GM10266 (cell line): ENCODE measurements around the gene SNTG2.

Source experiments
- DNase-seq: peaks from one replicate; pipeline ENCODE4 v3.0.0; 2012; ENCODE audit errors: extremely low spot score
- TF ChIP-seq, protein P1 (sequence below): IDR thresholded peaks from 2 replicates; pipeline ENCODE4 v1.5.1; 2012; ENCODE audit warnings: mild to moderate bottlenecking, low read depth; ENCODE audit not compliant: control insufficient read depth, insufficient read depth; ENCODE audit errors: missing control alignments

The SNTG2 gene

GRCh38 chr2:1249897-1250687 lies 299.4 kb downstream of the SNTG2 start:
- TF ChIP-seq, protein P1, sequence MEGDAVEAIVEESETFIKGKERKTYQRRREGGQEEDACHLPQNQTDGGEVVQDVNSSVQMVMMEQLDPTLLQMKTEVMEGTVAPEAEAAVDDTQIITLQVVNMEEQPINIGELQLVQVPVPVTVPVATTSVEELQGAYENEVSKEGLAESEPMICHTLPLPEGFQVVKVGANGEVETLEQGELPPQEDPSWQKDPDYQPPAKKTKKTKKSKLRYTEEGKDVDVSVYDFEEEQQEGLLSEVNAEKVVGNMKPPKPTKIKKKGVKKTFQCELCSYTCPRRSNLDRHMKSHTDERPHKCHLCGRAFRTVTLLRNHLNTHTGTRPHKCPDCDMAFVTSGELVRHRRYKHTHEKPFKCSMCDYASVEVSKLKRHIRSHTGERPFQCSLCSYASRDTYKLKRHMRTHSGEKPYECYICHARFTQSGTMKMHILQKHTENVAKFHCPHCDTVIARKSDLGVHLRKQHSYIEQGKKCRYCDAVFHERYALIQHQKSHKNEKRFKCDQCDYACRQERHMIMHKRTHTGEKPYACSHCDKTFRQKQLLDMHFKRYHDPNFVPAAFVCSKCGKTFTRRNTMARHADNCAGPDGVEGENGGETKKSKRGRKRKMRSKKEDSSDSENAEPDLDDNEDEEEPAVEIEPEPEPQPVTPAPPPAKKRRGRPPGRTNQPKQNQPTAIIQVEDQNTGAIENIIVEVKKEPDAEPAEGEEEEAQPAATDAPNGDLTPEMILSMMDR: no peak
- no peak for DNase-seq

DNA sequence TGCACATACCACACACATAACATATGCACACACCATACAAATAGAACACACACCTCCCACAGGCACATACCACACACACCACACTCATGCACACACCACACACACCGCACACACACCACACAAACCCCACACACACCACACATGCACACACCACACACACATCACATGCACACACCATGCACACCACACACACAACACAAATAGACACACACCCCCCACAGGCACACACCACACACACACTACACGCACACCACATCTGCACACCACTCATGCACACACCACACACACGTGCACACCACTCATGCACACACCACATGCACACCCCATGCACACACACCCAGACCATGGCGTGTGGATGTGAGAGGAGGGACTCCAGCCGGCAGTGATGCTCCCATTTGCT lies 300.9 kb downstream of the SNTG2 start:
- DNase-seq: no peak
- TF ChIP-seq, protein P1: no peak

DNA sequence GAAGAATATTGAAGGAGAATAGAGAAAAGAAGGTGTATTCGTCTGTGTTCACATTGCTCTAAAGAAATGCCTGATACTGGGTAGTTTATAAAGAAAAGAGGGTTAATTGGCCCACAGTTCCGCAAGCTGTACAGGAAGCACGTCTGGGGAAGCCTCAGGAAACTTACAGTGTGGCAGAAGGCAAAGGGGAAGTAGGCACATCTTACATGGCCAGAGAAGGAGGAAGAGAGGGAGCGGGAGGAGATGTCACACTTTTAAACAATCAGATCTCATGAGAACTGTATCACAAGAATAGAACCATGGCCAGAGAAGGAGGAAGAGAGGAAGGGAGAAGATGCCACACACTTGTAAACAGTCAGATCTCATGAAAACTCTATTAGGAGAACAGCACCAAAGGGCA lies 303.0 kb downstream of the SNTG2 start:
- TF ChIP-seq, protein P1: no peak
- no peak for DNase-seq

DNA sequence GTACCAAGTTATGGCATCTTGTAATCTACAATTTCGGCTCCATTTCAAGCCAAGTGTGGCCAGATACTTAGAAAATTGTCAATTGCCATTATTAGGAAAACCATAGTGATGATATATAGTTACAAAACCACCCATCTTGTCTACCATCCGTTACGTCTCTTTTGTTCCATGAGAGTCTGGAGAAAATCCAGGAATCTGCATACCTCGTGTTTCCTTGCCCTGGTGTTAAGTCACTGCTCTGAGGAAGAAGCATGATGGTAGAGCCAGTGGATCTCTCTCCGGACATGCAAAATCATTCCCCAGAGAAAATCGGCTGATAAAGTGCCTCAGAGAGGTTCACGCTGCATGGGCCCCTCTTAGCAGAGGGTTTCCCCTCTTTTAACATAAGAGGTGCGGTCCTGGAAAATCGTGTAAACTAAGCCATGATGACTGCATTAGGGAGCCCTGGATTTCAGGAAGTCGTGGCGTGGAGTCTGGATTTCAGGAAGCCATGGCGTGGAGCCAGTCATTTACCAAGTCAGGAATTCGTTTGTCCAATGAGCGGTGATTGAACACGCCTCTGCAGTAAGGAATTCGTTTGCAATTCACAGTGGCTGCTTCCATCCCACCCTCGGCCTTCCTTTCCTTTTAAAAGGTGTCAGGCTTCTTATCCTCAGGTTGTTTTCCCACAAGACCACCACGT lies 304.2 kb downstream of the SNTG2 start:
- no peak for DNase-seq
- TF ChIP-seq, protein P1: no peak

DNA sequence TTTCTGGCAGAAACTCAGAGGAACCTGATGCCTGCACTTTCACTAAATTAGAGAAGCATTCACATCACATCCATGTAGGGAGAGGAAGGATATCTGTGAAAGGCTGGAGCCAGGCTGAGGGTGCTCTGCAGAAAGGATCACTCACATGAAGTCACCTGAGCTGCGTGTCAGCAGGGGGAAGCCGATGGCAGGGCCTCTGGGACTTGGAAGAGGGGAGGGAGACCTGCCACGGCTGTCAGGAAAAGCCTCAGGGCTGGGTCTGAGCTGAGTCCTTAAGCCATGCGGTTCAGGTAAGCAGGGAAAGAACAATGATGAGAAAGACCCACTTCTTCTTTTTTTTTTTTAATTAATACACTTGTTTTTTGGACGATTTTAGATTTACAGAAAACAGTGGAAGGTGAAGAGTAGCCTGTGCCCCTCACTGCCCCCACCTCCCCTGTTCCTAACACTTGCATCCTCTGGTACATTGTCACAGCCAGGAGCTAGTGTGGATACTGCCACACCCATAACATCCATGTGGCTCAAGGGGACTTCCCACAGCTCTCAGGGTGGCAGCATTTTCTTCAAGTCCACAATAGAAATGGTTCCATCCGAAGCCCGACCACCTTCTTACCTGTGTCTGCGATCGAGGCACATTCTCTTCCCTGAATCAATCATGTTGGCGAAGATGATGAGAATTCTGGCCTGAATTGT lies 306.1 kb downstream of the SNTG2 start:
- TF ChIP-seq, protein P1: no peak
- DNase-seq: no peak

GRCh38 chr2:1257334-1257733 lies 306.7 kb downstream of the SNTG2 start:
- DNase-seq: no peak
- TF ChIP-seq, protein P1: no peak
